ENCODE data around the gene PPARD.

Gene PPARD

DNA sequence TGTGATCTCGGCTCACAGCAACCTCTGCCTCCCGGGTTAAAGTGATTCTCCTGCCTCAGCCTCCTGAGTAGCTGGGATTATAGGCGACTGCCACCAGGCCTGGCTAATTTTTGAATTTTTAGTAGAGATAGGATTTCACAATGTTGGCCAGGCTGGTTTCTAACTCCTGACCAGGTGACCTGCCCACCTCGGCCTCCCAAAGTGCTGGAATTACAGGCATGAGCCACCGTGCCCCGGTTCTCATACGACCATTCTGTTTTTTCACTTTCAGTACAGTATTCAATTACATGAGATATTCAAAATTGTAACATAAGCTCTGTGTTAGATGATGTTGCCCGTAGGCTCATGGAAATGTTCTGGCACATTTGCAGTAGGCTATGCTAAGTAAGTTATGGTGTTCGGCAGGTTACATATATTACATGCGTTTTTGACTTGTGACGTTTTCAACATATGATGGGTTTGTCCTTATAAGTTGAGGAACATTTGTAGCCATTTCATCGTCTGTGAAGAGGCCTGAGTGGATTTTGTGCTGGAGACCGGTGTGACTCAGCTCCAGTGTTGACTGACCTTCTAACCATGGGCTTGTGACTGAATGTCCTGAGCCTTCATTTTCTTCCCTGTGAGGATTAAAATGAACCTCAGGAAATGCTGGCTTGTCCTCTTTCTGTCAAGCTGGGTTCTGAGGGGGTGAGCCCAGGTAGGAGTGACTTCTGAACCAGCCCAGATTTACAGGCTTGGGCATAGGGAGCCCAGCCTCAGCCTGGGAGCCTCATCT, 12.2 kb downstream of the PPARD start:
- no peak for DNase-seq

DNA sequence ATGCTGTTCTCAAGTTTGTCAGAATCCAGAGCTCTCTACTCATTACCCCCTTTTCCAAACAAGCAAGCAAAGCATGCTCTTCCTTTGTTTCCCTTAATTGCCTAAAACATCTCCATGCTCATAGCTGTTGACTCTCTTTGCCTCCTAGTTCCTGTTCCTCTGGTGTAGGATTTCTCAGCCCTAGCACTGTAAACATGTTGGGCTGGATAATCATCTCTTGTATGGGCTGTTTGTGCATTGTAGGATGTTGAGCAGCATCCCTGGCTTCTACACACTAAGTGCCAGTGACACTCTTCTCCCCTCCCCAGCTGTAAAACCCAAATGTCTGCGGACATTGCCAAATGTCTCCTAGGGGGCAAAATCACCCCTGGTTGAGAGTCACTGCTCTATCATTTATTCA, 14.0 kb downstream of the PPARD start:
- DNase-seq = no peak

DNA sequence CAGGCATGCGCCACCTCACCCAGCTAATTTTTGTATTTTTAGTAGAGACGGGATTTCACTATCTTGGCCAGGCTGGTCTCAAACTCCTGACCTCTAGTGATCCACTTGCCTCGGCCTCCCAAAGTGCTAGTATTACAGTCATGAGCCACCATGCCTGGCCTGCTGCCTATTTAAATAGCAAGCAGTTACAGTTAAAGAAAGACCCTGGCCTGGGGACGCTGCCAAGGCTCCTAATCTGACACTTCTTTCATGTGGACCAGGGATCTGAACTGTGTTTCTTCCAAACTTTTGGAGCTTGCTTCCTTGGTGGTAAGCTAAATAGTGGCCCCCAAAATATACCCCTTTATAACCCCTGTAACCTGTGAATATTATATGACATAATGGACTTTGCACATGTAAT, 15.3 kb downstream of the PPARD start:
- no peak for DNase-seq

DNA sequence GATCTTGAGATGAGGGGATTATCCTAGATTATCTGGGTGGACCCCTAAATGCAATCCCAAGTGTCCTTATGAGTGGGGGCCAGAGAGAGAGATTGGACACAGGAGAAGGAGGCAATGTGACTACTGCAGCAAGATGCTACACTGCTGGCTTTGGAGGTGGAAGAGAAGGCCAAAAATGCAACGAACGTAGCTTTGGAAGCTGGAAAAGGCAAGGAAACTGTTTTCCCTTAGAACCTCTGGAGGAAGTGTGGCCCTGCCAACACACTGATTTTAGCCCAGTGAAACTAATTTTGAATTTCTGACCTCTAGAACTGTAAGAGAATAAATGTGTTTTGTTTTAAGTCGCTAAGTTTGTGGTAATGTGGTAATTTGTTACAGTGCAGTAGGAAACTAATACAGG, 15.7 kb downstream of the PPARD start:
- DNase-seq = no peak

GRCh38 chr6:35359346-35359743, 17.0 kb downstream of the PPARD start:
- DNase-seq = no peak

DNA sequence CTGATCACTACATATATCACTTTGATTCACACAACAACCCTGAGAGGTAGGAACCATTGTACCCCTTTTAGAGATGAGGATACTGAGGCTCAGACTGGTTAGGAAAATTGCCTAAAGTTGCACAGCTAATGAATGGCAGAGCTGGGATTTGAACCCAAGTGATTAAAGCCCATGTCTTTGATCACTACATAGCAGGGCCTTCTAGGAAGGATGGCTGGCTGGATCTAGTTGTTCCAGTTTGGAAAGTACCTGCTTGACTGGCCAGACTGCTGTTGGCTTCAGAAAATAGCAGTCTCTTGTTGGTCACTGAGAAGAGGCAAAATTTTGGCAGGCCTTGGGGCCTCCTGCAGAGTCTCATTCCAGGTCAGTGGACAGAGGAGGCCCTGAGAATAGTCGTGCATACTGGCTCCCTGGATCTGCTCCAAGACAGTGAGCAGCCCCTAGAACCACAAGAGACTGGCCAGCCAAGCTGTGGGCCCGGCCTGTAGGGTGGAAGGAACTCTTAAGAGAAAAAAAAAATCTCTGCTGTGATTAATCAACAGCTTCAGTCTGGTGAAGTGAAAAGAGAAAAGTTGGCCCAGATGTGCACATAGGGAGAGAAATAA, 17.5 kb downstream of the PPARD start:
- peak; percentile 20 for DNase-seq

DNA sequence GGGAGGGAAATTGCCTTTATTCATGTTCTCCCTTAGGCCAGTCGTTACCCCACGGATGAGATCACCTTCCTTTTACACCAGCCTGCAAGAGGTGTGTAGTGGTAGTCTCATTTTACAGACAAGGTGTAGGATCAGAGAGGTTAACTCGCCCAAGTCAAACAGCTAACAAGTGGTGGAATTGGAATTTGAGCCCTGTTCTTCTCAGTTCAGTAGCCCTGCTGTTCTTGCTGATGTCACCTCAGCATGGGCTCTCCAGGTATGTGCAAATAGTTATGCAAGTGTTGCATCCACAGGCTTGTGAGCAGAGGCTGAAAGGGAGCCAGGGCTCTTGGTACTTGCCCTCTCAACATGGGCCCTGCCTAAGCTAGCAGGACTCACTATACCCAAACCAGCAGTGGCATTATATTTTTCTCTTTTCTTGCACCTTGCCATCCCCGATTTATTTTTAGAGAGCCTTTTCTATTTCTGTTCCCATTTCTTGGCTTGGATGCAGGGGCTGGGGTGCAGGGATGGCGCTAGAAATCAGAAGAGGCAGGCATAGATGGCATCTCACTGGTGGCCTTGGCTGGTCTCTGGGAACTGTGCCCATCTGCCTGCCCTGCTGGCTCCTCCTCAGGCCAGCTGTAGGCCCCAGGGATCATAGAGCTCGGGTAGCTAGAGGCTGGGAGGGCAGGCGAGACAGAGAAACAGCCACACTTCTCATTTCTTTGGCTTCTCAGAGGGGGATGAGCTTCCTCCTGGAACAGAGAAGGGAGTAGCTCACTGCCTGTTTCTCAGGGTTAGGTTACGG, 18.2 kb downstream of the PPARD start:
- DNase-seq = no peak

DNA sequence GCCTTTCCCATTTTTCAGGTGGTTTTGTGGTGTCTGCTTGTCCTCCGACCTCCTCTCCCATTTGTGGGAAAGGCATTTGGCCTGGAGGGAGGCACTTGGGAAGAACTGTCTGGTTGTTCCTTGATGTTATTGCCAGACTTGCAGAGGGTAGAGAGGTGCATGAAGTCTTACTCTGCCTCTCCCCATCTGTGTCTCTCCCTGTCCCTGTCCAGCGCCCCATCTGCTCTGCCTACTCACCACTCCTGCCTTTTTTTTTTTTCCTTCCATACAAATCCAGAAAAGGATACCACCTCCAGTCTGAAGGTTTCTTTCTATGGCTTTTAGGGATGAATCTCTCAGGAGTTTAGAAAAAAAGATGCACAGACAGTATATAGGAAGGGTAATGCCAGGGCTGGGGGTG, 19.8 kb downstream of the PPARD start:
- no peak for DNase-seq

DNA sequence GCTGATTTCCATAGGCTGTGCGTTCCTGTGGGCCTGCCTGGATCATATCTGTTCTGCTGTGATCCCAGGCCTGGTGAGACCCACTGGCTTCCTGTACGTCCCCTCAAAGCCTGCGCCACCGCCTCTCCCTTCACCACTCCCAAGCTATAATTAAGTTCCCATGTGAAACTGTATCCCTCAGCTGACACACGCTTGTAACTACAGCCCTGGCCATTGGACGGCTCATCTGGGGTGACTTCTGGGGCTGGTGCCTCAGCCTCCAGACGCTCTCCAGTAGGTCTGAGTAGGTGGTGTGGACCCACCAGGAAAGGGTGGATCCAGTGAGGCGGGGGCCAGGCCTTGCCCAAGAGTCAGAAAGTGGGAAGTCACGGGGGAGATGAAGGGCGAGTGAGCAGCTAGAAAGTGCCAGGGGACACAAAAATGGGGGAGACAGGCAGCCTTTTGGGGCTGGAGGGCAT, 21.0 kb downstream of the PPARD start:
- DNase-seq = peak; percentile 35

DNA sequence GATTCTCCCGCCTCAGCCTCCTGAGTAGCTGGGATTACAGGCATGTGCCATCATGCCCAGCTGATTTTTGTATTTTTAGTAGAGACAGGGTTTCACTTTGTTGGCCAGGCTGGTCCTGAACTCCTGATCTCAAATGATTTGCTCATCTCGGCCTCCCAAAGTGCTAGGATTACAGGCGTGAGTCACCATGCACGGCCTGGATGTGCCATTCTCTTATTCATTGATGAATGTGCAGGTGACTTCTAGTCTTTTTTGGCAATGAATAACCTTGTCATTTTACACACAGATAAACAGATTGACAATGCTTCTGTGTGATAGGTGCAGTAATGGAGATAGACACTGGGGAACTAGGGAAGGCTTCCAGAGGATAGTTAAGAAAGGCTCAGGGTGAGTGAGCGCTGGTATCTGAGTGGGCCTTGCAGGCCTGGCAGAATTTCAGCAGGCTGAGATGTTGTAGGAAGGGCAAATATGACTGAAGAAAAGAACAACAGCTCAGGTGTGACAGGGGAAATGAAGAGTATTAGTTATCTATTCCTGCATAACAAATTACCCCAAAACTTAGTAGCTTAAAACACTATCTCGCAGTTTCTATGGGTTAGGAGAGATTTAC, 23.3 kb downstream of the PPARD start:
- no peak for DNase-seq

DNA sequence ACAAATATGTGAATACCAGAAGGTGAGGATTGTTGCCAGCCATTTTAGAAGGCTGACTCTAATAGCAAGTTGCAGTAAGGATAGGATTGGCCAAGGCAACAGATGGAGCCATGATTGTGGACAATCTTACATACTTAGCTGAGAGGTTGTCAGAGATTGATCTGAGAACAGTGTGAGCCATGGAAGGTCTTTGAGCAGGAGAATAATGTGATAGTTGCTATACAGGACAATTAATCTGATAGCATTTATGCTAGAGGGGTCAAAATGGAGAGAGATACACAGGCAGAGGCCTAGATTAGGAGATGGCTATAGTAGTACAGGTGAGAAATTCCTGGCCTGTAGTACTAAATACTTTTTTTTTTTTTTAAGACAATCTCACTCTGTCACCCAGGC, 23.8 kb downstream of the PPARD start:
- no peak for DNase-seq

DNA sequence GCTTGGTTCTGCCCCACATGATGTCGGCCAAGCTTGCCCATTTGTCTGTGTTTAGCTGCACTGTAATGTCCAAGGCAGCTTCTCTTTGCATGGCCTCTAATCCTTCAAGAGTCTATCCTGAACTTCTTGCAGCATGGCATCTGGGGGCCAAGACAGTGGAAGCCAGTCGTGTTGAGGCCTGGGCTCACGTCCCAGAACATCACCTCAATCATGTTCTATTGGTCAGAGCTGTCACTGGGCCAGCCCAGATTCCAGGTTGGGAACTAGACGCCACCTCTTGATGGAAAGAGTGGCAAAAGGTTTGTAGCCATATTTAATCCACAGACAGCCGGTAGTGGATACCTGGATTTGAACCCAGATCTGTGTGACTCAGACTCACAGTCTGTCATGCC, 25.3 kb downstream of the PPARD start:
- no peak for DNase-seq

- no peak for DNase-seq
Measured at GRCh38 chr6:35368038-35368887, 25.9 kb downstream of the PPARD start.

DNA sequence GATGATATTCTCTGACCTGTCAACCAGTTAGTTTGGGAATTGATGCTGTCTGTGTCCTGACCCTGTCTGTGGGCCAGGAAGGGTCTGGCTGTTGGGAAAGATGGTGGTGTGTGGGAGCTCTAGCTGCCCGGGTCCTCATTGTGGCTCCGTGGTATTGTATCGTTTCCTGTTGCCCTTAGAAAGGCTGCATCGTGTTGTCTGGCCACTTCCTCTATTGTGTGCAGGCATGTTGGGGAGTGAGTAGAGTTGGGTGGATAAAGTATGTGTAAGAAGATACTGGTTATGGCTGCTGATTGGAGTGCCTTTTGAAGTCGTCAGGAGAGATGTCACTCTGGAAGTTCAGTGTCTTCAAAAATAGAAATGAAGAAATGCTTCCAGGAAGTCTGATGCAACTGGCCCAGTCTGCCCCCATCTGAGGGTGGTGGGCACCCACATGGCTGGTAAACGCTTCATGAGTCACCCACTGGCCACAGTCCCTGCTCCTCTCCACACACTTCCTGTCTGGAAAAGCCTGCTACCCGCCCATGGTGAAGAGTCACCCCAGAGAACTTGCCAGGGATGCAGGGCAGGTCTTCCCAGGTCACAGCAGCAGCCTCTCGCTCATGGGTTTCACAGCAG, 27.9 kb downstream of the PPARD start:
- DNase-seq = no peak

- no peak for DNase-seq
Measured at GRCh38 chr6:35370785-35371493, 28.6 kb downstream of the PPARD start.

GRCh38 chr6:35371494-35372262, 29.3 kb downstream of the PPARD start:
- DNase-seq = no peak

GRCh38 chr6:35372633-35373032, 30.3 kb downstream of the PPARD start:
- DNase-seq = no peak

GRCh38 chr6:35376281-35376680, 33.9 kb downstream of the PPARD start:
- no peak for DNase-seq

DNA sequence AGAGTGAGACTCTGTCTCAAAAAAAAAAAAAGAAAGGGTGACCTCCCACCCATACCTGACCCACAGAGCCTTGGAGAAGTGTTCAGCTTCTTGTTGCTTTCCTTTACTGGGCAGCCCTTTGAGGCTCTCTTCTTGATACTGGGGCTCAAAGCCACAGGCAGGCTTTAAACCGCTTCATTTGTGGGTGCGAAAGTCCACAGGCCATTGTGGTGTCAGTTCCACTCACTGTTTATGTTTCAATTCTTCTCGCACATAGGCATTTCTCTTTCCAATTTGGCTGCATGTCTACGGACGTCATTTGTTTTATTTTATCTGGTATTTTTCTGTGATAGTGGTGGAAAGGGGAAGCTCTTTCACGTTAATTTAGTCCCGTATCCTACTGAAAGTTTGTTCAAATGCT, 34.6 kb downstream of the PPARD start:
- DNase-seq = no peak

- no peak for DNase-seq
Measured at GRCh38 chr6:35378261-35378660, 35.9 kb downstream of the PPARD start.
